ENCODE data around the gene ZBTB45.

GRCh38 chr19:58535857-58536256 is 16.2 kb upstream of the ZBTB45 start:
- TF ChIP-seq, protein P1, sequence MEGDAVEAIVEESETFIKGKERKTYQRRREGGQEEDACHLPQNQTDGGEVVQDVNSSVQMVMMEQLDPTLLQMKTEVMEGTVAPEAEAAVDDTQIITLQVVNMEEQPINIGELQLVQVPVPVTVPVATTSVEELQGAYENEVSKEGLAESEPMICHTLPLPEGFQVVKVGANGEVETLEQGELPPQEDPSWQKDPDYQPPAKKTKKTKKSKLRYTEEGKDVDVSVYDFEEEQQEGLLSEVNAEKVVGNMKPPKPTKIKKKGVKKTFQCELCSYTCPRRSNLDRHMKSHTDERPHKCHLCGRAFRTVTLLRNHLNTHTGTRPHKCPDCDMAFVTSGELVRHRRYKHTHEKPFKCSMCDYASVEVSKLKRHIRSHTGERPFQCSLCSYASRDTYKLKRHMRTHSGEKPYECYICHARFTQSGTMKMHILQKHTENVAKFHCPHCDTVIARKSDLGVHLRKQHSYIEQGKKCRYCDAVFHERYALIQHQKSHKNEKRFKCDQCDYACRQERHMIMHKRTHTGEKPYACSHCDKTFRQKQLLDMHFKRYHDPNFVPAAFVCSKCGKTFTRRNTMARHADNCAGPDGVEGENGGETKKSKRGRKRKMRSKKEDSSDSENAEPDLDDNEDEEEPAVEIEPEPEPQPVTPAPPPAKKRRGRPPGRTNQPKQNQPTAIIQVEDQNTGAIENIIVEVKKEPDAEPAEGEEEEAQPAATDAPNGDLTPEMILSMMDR (IDR thresholded peaks at IDR 0.05): no peak
- no peak for TF ChIP-seq POLR2A (IDR thresholded peaks at IDR 0.05)

Measured in lower leg skin (tissue), 3 donors.